ENCODE results near the gene MRPL40.
A peak's percentile ranks its signal among the peaks of the same experiment; 100 is the strongest.

Gene MRPL40

GRCh38 chr22:19463008-19463407 lies 30.7 kb downstream of the MRPL40 start:
- no peak for DNase-seq (ENCODE audit: low read depth)

- no peak for DNase-seq (ENCODE audit: low read depth)
Measured at GRCh38 chr22:19463491-19464469, 31.4 kb downstream of the MRPL40 start.

GRCh38 chr22:19464546-19464945 lies 32.2 kb downstream of the MRPL40 start:
- no peak for DNase-seq (ENCODE audit: low read depth)

GRCh38 chr22:19464975-19465374 lies 32.6 kb downstream of the MRPL40 start:
- no peak for DNase-seq (ENCODE audit: low read depth)

GRCh38 chr22:19466126-19466716 lies 33.9 kb downstream of the MRPL40 start:
- no peak for DNase-seq (ENCODE audit: low read depth)

GRCh38 chr22:19466848-19467752 lies 34.8 kb downstream of the MRPL40 start:
- DNase-seq (ENCODE audit: low read depth), result no peak

- no peak for DNase-seq (ENCODE audit: low read depth)
Measured at GRCh38 chr22:19467912-19468311, 35.6 kb downstream of the MRPL40 start.

- DNase-seq (ENCODE audit: low read depth), result no peak
Measured at GRCh38 chr22:19469421-19469820, 37.1 kb downstream of the MRPL40 start.

GRCh38 chr22:19470010-19470409 lies 37.7 kb downstream of the MRPL40 start:
- DNase-seq (ENCODE audit: low read depth), result no peak

GRCh38 chr22:19471572-19471971 lies 39.2 kb downstream of the MRPL40 start:
- no peak for DNase-seq (ENCODE audit: low read depth)

- no peak for DNase-seq (ENCODE audit: low read depth)
Measured at GRCh38 chr22:19472233-19472632, 39.9 kb downstream of the MRPL40 start.

GRCh38 chr22:19473578-19473977 lies 41.2 kb downstream of the MRPL40 start:
- no peak for DNase-seq (ENCODE audit: low read depth)

- no peak for DNase-seq (ENCODE audit: low read depth)
Measured at GRCh38 chr22:19476023-19476422, 43.7 kb downstream of the MRPL40 start.

- DNase-seq (ENCODE audit: low read depth), result no peak
Measured at GRCh38 chr22:19477321-19478044, 45.1 kb downstream of the MRPL40 start.

- DNase-seq (ENCODE audit: low read depth), result no peak
Measured at GRCh38 chr22:19478045-19478900, 45.9 kb downstream of the MRPL40 start.

GRCh38 chr22:19478901-19479354 lies 46.6 kb downstream of the MRPL40 start, which contains the start of gene UFD1:
Gene UFD1, minus strand, starts transcription at chr22:19479193. Its CDS starts 108 bp downstream, at chr22:19479085.
- peak; percentile 68 for DNase-seq (ENCODE audit: low read depth)

GRCh38 chr22:19479355-19480172 lies 47.2 kb downstream of the MRPL40 start, which contains the start of gene CDC45:
Gene CDC45, plus strand, starts transcription at chr22:19479920. Its CDS starts 49 bp downstream, at chr22:19479969.
- peak; percentile 87 for DNase-seq (ENCODE audit: low read depth)

- DNase-seq (ENCODE audit: low read depth), result no peak
Measured at GRCh38 chr22:19480173-19480568, 47.8 kb downstream of the MRPL40 start.

GRCh38 chr22:19480789-19481188 lies 48.4 kb downstream of the MRPL40 start:
- no peak for DNase-seq (ENCODE audit: low read depth)

Measured in stimulated activated CD8-positive, alpha-beta memory T cell treated with anti-CD3 and anti-CD28 coated beads, Interleukin-12 subunit alpha, Interleukin-12 subunit beta, amount 100 ng/mL, for 4 hours (primary cell).